HEK293 (cell line): ENCODE measurements around the gene KRT4.

ENCODE experiments used
- CTCF ChIA-PET: fragments of 350-600 bp; formaldehyde crosslinking; extraction: SDS; loops from one replicate; lab custom pipeline; 2021; ENCODE audit warnings: antibody characterized with exemption; lab: Yijun Ruan, JAX
- POLR2A ChIA-PET: fragments of 300-600 bp; formaldehyde crosslinking; extraction: SDS; loops from one replicate; lab custom pipeline; 2020; ENCODE audit warnings: antibody characterized with exemption, inconsistent platforms; lab: Yijun Ruan, JAX
- H3K27ac ChIP-seq: fragments of 200-500 bp; sonication (Bioruptor generic); 2 replicates; pipeline ENCODE4 v1.5.1; 2014; ENCODE audit warnings: low read depth, low read length, control low read depth, inconsistent platforms; ENCODE audit errors: extremely low read depth
- H3K36me3 ChIP-seq, 2 experiments: fragments of 200-500 bp in 1 of 2; sonication (Bioruptor generic) in 1 of 2; 1 replicate in 1 of 2; 2 replicates in 1 of 2; pipeline ENCODE4 v1.5.1; 2014 to 2017; ENCODE audit warnings: inconsistent platforms in 2 of 2, low read length in 2 of 2; ENCODE audit not compliant: control insufficient read depth in 2 of 2, insufficient read depth in 1 of 2
- H3K4me1 ChIP-seq: fragments of 200-500 bp; sonication (Bioruptor generic); 2 replicates; pipeline ENCODE4 v1.5.1; 2014; ENCODE audit warnings: mild to moderate bottlenecking, low read length, inconsistent platforms; ENCODE audit not compliant: control insufficient read depth, insufficient read depth
- H3K4me3 ChIP-seq: 2 replicates; pipeline ENCODE4 v1.5.1; 2011; ENCODE audit warnings: low read depth, mild to moderate bottlenecking, control low read depth, low read length, moderate library complexity
- H3K9me3 ChIP-seq: fragments of 200-500 bp; sonication (Bioruptor generic); 2 replicates; pipeline ENCODE4 v1.5.1; 2014; ENCODE audit warnings: low read depth, low read length, inconsistent platforms; ENCODE audit not compliant: control insufficient read depth, insufficient read depth
- KLF7 ChIP-seq: fragments of 450-650 bp; formaldehyde crosslinking; IDR thresholded peaks from 2 replicates; pipeline ENCODE4 v1.5.1; 2016; ENCODE audit warnings: missing biosample characterization, missing genetic modification characterization, borderline replicate concordance
- OVOL3 ChIP-seq: fragments of 450-650 bp; formaldehyde crosslinking; IDR thresholded peaks from 2 replicates; pipeline ENCODE4 v1.5.1; 2016; ENCODE audit warnings: missing biosample characterization, missing genetic modification characterization
- SP3 ChIP-seq: fragments of 450-650 bp; formaldehyde crosslinking; IDR thresholded peaks from 2 replicates; pipeline ENCODE4 v1.5.1; 2016; ENCODE audit warnings: missing biosample characterization, missing genetic modification characterization
- TRIM28 ChIP-seq: IDR thresholded peaks from 2 replicates; pipeline ENCODE4 v1.6.1; 2011; ENCODE audit warnings: low read length, control low read depth, borderline replicate concordance
- ZBTB49 ChIP-seq: fragments of 450-650 bp; formaldehyde crosslinking; IDR thresholded peaks from 2 replicates; pipeline ENCODE4 v1.5.1; 2016; ENCODE audit warnings: missing biosample characterization, missing genetic modification characterization, low read depth
- ZBTB8A ChIP-seq: fragments of 450-650 bp; formaldehyde crosslinking; IDR thresholded peaks from 2 replicates; pipeline ENCODE4 v1.5.1; 2016; ENCODE audit warnings: missing biosample characterization, missing genetic modification characterization
- ZNF138 ChIP-seq: fragments of 450-650 bp; formaldehyde crosslinking; IDR thresholded peaks from 2 replicates; pipeline ENCODE4 v1.5.1; 2016; ENCODE audit warnings: missing biosample characterization, missing genetic modification characterization, borderline replicate concordance
- ZNF146 ChIP-seq: fragments of 450-650 bp; formaldehyde crosslinking; IDR thresholded peaks from 2 replicates; pipeline ENCODE4 v1.5.1; 2016; ENCODE audit warnings: missing biosample characterization, missing genetic modification characterization
- ZNF19 ChIP-seq: fragments of 450-650 bp; formaldehyde crosslinking; IDR thresholded peaks from 2 replicates; pipeline ENCODE4; 2016; ENCODE audit warnings: missing biosample characterization, missing genetic modification characterization, low read depth
- ZNF362 ChIP-seq: fragments of 450-650 bp; formaldehyde crosslinking; IDR thresholded peaks from 2 replicates; pipeline ENCODE4 v1.5.1; 2016; ENCODE audit warnings: missing biosample characterization, missing genetic modification characterization
- ZNF433 ChIP-seq: fragments of 450-650 bp; formaldehyde crosslinking; IDR thresholded peaks from 2 replicates; pipeline ENCODE4 v1.5.1; 2016; ENCODE audit warnings: missing biosample characterization, missing genetic modification characterization, low read depth
- ZNF561 ChIP-seq: fragments of 450-650 bp; IDR thresholded peaks from 2 replicates; pipeline ENCODE4 v1.5.1; 2018; ENCODE audit warnings: missing biosample characterization, missing genetic modification characterization, borderline replicate concordance
- ZNF626 ChIP-seq: fragments of 450-650 bp; sonication (Bioruptor Pico); formaldehyde crosslinking; IDR thresholded peaks from 2 replicates; pipeline ENCODE4 v1.5.1; 2018; ENCODE audit warnings: missing biosample characterization, missing genetic modification characterization, inconsistent platforms
- ZNF658 ChIP-seq: fragments of 450-650 bp; formaldehyde crosslinking; IDR thresholded peaks from 2 replicates; pipeline ENCODE4; 2016; ENCODE audit warnings: missing biosample characterization, missing genetic modification characterization
- ZNF776 ChIP-seq: fragments of 450-650 bp; formaldehyde crosslinking; IDR thresholded peaks from 2 replicates; pipeline ENCODE4 v1.5.0; 2017; ENCODE audit warnings: missing biosample characterization, missing genetic modification characterization, borderline replicate concordance
- ZNF843 ChIP-seq: fragments of 450-650 bp; formaldehyde crosslinking; IDR thresholded peaks from 2 replicates; pipeline ENCODE4 v1.5.1; 2016; ENCODE audit warnings: missing biosample characterization, missing genetic modification characterization
- ZSCAN16 ChIP-seq: fragments of 450-650 bp; formaldehyde crosslinking; IDR thresholded peaks from 2 replicates; pipeline ENCODE4 v1.5.1; 2016; ENCODE audit warnings: missing biosample characterization, missing genetic modification characterization
- TF ChIP-seq, protein P1 (sequence below): fragments of 450-650 bp; formaldehyde crosslinking; IDR thresholded peaks from 2 replicates; pipeline ENCODE4 v1.5.1; 2016; ENCODE audit warnings: missing biosample characterization, missing genetic modification characterization
- TF ChIP-seq, protein P2 (sequence below): fragments of 450-650 bp; formaldehyde crosslinking; IDR thresholded peaks from 2 replicates; pipeline ENCODE4 v1.5.1; 2016; ENCODE audit warnings: missing biosample characterization, missing genetic modification characterization
- TF ChIP-seq, protein P3 (sequence below): fragments of 450-650 bp; formaldehyde crosslinking; IDR thresholded peaks from 2 replicates; pipeline ENCODE4 v1.5.1; 2017; ENCODE audit warnings: missing biosample characterization, missing genetic modification characterization

The KRT4 gene

GRCh38 chr12:52767020-52767379 is 46.9 kb downstream of the KRT4 start:
- no peaks in the 10 kb centered on the region for H3K4me1 ChIP-seq
- no peaks in the 10 kb centered on the region for H3K9me3 ChIP-seq
- TF ChIP-seq ZBTB8A (no peak), ZNF843 (tag by site-specific recombination) (no peak), ZNF146 (tag by site-specific recombination) (no peak), ZBTB49 (no peak), ZNF19 (tag by site-specific recombination) (no peak), KLF7 (no peak), ZNF561 (tag by site-specific recombination) (no peak), ZNF433 (tag by site-specific recombination) (no peak), ZNF776 (no peak)
- TF ChIP-seq, protein P1, sequence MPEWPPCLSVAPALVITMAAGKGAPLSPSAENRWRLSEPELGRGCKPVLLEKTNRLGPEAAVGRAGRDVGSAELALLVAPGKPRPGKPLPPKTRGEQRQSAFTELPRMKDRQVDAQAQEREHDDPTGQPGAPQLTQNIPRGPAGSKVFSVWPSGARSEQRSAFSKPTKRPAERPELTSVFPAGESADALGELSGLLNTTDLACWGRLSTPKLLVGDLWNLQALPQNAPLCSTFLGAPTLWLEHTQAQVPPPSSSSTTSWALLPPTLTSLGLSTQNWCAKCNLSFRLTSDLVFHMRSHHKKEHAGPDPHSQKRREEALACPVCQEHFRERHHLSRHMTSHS (tag by site-specific recombination) = no peak
- TF ChIP-seq, protein P2, sequence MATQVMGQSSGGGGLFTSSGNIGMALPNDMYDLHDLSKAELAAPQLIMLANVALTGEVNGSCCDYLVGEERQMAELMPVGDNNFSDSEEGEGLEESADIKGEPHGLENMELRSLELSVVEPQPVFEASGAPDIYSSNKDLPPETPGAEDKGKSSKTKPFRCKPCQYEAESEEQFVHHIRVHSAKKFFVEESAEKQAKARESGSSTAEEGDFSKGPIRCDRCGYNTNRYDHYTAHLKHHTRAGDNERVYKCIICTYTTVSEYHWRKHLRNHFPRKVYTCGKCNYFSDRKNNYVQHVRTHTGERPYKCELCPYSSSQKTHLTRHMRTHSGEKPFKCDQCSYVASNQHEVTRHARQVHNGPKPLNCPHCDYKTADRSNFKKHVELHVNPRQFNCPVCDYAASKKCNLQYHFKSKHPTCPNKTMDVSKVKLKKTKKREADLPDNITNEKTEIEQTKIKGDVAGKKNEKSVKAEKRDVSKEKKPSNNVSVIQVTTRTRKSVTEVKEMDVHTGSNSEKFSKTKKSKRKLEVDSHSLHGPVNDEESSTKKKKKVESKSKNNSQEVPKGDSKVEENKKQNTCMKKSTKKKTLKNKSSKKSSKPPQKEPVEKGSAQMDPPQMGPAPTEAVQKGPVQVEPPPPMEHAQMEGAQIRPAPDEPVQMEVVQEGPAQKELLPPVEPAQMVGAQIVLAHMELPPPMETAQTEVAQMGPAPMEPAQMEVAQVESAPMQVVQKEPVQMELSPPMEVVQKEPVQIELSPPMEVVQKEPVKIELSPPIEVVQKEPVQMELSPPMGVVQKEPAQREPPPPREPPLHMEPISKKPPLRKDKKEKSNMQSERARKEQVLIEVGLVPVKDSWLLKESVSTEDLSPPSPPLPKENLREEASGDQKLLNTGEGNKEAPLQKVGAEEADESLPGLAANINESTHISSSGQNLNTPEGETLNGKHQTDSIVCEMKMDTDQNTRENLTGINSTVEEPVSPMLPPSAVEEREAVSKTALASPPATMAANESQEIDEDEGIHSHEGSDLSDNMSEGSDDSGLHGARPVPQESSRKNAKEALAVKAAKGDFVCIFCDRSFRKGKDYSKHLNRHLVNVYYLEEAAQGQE (tag by site-specific recombination) = no peak
- ChIA-PET CTCF (no interaction called here), POLR2A (no interaction called here)
- no peak overlapping the region for H3K4me3 ChIP-seq
- H3K36me3 ChIP-seq = no peaks in the 10 kb centered on the region
- no peak overlapping the region for H3K27ac ChIP-seq

- Histone ChIP-seq H3K9me3 (no peaks in the 10 kb centered on the region), H3K4me1 (no peaks in the 10 kb centered on the region), H3K4me3 (no peak overlapping the region), H3K27ac (no peak overlapping the region), H3K36me3 (no peaks in the 10 kb centered on the region)
- CTCF ChIA-PET = no interaction called here
- POLR2A ChIA-PET = no interaction called here
- TF ChIP-seq TRIM28 (no peak), SP3 (no peak), ZNF658 (tag by site-specific recombination) (no peak), ZSCAN16 (no peak), ZNF138 (no peak), ZNF626 (tag by site-specific recombination) (no peak), ZNF362 (tag by site-specific recombination) (no peak), ZNF776 (no peak), OVOL3 (tag by site-specific recombination) (no peak)
- TF ChIP-seq, protein P3, sequence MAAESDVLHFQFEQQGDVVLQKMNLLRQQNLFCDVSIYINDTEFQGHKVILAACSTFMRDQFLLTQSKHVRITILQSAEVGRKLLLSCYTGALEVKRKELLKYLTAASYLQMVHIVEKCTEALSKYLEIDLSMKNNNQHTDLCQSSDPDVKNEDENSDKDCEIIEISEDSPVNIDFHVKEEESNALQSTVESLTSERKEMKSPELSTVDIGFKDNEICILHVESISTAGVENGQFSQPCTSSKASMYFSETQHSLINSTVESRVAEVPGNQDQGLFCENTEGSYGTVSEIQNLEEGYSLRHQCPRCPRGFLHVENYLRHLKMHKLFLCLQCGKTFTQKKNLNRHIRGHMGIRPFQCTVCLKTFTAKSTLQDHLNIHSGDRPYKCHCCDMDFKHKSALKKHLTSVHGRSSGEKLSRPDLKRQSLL (tag by site-specific recombination) = no peak
Measured at GRCh38 chr12:52766351-52767019, 47.4 kb downstream of the KRT4 start.
